OCI-LY7 (cell line): ENCODE results near the gene SMO.

Experiments used
- EZH2phosphoT487 ChIP-seq: fragments of 200-600 bp; sonication (generic); IDR thresholded peaks from 2 replicates; pipeline ENCODE4 v1.6.1; 2018; ENCODE audit warnings: low read depth, borderline replicate concordance, mild to moderate bottlenecking, mixed run types, antibody characterized with exemption, low read length, moderate library complexity, mixed read lengths
- TF ChIP-seq, protein P1 (sequence below): fragments of 200-600 bp; sonication (generic); conservative IDR thresholded peaks from 2 replicates; pipeline ENCODE4 v1.5.1; 2014; ENCODE audit warnings: mild to moderate bottlenecking, antibody characterized with exemption, low read length, moderate library complexity, mixed read lengths

DNA sequence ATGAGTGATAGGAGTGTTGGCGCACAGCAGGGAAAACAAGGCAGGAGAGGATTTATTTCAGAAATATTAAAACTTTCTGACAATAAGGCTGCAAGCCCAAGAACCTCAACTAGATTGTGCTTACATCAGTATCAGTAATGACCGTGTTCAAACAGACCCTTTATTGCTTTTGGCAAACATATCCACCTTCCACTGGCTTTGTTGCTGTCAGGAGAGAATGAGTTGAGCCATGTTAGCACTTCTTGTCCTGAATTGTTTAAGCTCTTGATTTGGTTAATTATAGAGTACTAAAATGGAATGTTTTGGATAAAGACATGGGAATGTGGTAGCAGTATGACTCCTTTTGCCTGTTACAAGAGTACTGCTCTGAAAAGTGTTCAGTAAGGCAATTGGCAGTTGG lies 40.2 kb downstream of the SMO start:
- TF ChIP-seq, protein P1, sequence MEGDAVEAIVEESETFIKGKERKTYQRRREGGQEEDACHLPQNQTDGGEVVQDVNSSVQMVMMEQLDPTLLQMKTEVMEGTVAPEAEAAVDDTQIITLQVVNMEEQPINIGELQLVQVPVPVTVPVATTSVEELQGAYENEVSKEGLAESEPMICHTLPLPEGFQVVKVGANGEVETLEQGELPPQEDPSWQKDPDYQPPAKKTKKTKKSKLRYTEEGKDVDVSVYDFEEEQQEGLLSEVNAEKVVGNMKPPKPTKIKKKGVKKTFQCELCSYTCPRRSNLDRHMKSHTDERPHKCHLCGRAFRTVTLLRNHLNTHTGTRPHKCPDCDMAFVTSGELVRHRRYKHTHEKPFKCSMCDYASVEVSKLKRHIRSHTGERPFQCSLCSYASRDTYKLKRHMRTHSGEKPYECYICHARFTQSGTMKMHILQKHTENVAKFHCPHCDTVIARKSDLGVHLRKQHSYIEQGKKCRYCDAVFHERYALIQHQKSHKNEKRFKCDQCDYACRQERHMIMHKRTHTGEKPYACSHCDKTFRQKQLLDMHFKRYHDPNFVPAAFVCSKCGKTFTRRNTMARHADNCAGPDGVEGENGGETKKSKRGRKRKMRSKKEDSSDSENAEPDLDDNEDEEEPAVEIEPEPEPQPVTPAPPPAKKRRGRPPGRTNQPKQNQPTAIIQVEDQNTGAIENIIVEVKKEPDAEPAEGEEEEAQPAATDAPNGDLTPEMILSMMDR, result no peak
- TF ChIP-seq EZH2phosphoT487, result no peak
